GM12872 (cell line): ENCODE data around the gene DGKH.
A peak's percentile ranks its signal among the peaks of the same experiment; 100 is the strongest.

Experiments used
- CTCF ChIP-seq: IDR thresholded peaks from 3 replicates; pipeline ENCODE4 v1.5.1; 2011; ENCODE audit warnings: low read depth, mild to moderate bottlenecking, low read length, moderate library complexity; ENCODE audit not compliant: insufficient read depth

DGKH gene

GRCh38 chr13:42041684-42042035 is 6.8 kb upstream of the DGKH start:
- TF ChIP-seq CTCF: peak; percentile 29; the same call in 1 of the 3 replicates

DNA sequence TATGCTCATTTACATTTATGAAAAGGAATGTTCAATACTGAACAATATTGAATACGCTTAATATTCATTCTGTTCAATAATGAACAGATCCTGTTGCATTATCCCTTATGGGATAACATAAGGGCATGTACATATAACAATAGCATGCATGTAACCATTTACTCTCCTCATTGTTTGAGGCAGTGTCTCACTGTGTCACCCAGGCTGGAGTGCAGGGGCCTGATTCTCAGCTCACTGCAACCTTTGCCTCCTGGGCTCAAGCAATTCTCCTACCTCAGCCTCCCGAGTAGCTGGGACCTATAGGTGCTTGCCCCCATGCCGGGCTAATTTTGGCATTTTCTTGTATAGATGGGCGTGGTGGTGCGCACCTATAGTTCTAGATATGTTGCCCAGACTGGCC is 4.8 kb upstream of the DGKH start:
- no peak for TF ChIP-seq CTCF

DNA sequence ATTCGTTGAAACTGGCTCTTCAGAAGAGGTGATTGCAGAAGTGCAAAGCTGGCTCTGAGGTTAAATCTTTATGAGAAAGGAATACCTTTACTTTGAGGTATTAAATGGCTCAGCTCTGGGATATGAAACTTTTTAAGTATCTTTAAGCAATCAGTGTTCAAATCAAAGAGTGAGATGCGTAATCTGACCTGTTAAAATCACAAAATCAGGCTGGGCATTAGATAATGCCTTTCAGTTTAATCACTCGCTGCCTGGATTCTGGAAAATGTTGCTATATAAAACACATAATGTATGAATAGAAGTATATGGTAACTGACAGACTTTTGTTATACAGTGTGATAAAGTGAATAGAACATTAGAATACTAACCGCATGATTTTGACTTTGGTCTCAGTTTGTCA is 2.0 kb upstream of the DGKH start:
- TF ChIP-seq CTCF: no peak

DNA sequence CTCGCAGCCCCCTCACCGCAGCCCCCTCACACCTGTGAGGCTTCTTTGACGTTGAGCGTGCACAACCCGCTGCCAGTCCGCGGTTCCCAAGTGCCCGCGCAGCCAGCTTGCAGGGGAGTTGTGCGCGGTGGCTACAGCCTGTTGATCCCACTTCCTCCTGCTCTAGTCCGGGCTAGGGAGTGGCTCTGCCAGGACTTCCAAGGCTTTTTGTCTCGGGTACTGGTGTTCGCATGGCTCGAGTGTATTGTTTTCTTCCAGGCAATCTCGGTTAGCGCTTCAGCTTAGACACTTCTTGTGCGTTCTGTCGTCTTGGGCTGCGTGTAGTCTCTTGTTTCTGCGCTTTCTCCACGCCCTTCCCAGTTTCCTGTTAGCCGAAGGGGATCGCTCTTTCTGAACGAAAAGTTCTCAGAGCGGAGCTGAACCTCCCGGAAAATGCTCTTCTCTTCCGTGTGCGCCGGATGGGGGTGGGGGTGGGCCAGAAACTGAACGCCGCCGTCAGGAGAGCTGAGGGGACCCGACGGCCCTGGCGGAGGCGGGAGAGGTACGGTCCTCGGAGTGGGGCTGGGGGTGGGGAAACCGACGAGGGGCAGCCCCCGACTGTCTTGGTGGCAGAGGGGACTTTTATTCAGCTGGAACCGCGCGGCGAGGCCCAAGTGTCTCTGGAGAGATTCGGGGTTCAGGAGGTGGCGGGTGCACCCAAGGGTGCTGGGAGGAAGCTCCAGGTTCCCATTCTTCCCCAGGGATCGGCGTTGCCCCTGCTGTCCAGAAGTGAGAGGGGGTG is 697 bp upstream of the DGKH start:
- TF ChIP-seq CTCF: no peak

- no peak for TF ChIP-seq CTCF
Observed at GRCh38 chr13:42048684-42049453, 421 bp downstream of the DGKH start.

GRCh38 chr13:42049454-42049813 is 986 bp downstream of the DGKH start:
- TF ChIP-seq CTCF: no peak

GRCh38 chr13:42054798-42055499 is 6.5 kb downstream of the DGKH start:
- no peak for TF ChIP-seq CTCF
